Measurements from ENCODE around the gene SLC13A3. TPM values are rescaled to one million over a fixed set of nuclear protein-coding genes. Genes with fewer than 3 reads are reported as not detected.

Gene SLC13A3
- total and polyA plus RNA-seq, 4 donors, result 1.5 to 10.7 (median 8.3) TPM

DNA sequence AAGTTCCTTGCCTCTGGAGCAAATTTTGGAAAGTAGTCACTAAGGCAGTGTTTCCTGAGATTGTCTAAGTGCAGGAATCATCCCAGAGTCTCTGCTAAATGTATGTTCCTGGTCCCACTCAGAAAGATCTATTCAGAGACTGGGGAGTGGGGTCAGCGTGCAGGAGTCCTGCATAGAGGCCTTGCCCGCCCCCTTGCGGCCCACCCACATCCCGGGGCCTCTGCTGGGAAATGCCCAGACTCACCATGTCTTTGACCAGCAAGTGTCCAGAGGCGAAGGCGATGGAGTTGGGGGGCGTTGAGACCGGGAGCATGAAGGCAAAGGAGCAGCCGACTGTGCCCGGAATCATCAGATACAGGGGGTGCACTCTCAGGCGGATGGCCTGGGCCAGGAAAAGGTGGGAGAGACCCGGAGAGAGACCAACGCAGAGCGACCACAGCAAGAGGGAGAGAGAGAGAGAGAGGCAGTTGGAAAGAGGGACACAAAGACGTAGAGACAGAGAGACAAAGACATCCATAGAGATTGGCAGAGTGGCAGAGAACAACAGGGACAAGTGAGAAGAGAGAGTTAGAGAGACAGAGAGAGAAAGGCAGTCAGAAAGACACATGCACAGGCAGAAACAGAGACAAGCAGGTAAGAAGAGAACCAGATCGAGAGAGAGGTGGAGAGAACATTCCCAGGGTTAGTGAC, 87.9 kb downstream of the SLC13A3 start:
- no peak overlapping the region for H3K4me3 ChIP-seq (ENCODE audit: low read depth in 1 of 3, low read length in 3 of 3)
- TF ChIP-seq FOXA1 (IDR thresholded peaks at IDR 0.05) (no peak), FOXA2 (IDR thresholded peaks at IDR 0.05) (no peak), SP1 (IDR thresholded peaks at IDR 0.05) (no peak), ATF3 (IDR thresholded peaks at IDR 0.05) (no peak), TAF1 (conservative IDR thresholded peaks at IDR 0.05) (no peak), GABPA (IDR thresholded peaks at IDR 0.05 in 1 of 2, conservative IDR thresholded peaks at IDR 0.05 in 1 of 2) (no peak), RXRA (IDR thresholded peaks at IDR 0.05) (no peak), NR2F2 (IDR thresholded peaks at IDR 0.05) (no peak), YY1 (IDR thresholded peaks at IDR 0.05) (no peak), JUND (IDR thresholded peaks at IDR 0.05) (no peak), HNF4A (conservative IDR thresholded peaks at IDR 0.05) (no peak)
- TF ChIP-seq, protein P1, sequence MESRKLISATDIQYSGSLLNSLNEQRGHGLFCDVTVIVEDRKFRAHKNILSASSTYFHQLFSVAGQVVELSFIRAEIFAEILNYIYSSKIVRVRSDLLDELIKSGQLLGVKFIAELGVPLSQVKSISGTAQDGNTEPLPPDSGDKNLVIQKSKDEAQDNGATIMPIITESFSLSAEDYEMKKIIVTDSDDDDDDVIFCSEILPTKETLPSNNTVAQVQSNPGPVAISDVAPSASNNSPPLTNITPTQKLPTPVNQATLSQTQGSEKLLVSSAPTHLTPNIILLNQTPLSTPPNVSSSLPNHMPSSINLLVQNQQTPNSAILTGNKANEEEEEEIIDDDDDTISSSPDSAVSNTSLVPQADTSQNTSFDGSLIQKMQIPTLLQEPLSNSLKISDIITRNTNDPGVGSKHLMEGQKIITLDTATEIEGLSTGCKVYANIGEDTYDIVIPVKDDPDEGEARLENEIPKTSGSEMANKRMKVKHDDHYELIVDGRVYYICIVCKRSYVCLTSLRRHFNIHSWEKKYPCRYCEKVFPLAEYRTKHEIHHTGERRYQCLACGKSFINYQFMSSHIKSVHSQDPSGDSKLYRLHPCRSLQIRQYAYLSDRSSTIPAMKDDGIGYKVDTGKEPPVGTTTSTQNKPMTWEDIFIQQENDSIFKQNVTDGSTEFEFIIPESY (IDR thresholded peaks at IDR 0.05), result no peak
- TF ChIP-seq, protein P2, sequence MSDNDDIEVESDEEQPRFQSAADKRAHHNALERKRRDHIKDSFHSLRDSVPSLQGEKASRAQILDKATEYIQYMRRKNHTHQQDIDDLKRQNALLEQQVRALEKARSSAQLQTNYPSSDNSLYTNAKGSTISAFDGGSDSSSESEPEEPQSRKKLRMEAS (IDR thresholded peaks at IDR 0.05), result no peak
- WGBS, result 92% methylated on average over 16 of the region's 16 CpGs
- no peaks in the 10 kb centered on the region for H3K9me3 ChIP-seq (ENCODE audit: control insufficient read depth in 4 of 4, low read length in 3 of 4)
- DNase-seq (ENCODE audit: low spot score), result no peak
- no peaks in the 10 kb centered on the region for H3K36me3 ChIP-seq (ENCODE audit: control insufficient read depth in 4 of 4, insufficient read depth in 3 of 4, low read depth in 1 of 4, low read length in 3 of 4)
- no peak overlapping the region for H3K9ac ChIP-seq (ENCODE audit: low read depth in 1 of 2, low read length in 2 of 2)
- peaks cover 3 to 11% (median 6%) of the 10 kb centered on the region in 4 donors for H3K4me1 ChIP-seq (ENCODE audit: control insufficient read depth in 4 of 4, insufficient read depth in 4 of 4, low read length in 3 of 4)
- H3K27me3 ChIP-seq (ENCODE audit: control insufficient read depth in 4 of 4, insufficient read depth in 4 of 4, low read length in 3 of 4), result no peaks in the 10 kb centered on the region
- no peak overlapping the region for H3K27ac ChIP-seq (ENCODE audit: low read depth in 1 of 2, low read length in 2 of 2)

GRCh38 chr20:46562373-46563169, 88.7 kb downstream of the SLC13A3 start:
- Histone ChIP-seq H3K9ac (ENCODE audit: low read depth in 1 of 2, low read length in 2 of 2) (no peak overlapping the region), H3K27me3 (ENCODE audit: control insufficient read depth in 4 of 4, insufficient read depth in 4 of 4, low read length in 3 of 4) (no peaks in the 10 kb centered on the region), H3K4me1 (ENCODE audit: control insufficient read depth in 4 of 4, insufficient read depth in 4 of 4, low read length in 3 of 4) (peaks cover 3 to 11% (median 6%) of the 10 kb centered on the region in 4 donors), H3K27ac (ENCODE audit: low read depth in 1 of 2, low read length in 2 of 2) (no peak overlapping the region), H3K36me3 (ENCODE audit: control insufficient read depth in 4 of 4, insufficient read depth in 3 of 4, low read depth in 1 of 4, low read length in 3 of 4) (no peaks in the 10 kb centered on the region), H3K9me3 (ENCODE audit: control insufficient read depth in 4 of 4, low read length in 3 of 4) (no peaks in the 10 kb centered on the region), H3K4me3 (ENCODE audit: low read depth in 1 of 3, low read length in 3 of 3) (peak overlapping the region; percentile 6 to 32 (median 25))
- peak; percentile 76 for DNase-seq (ENCODE audit: low spot score)
- WGBS, result 23% methylated on average over 19 of the region's 19 CpGs
- TF ChIP-seq GABPA (IDR thresholded peaks at IDR 0.05 in 1 of 2, conservative IDR thresholded peaks at IDR 0.05 in 1 of 2) (no peak), FOXA1 (IDR thresholded peaks at IDR 0.05) (no peak), JUND (IDR thresholded peaks at IDR 0.05) (no peak), REST (IDR thresholded peaks at IDR 0.05) (no peak), RAD21 (IDR thresholded peaks at IDR 0.05) (peak; percentile 71 to 78), HNF4G (IDR thresholded peaks at IDR 0.05) (no peak), EGR1 (IDR thresholded peaks at IDR 0.05; ENCODE audit: low read depth in 2 of 2) (no peak), HNF4A (conservative IDR thresholded peaks at IDR 0.05) (no peak), ATF3 (IDR thresholded peaks at IDR 0.05) (no peak), FOXA2 (IDR thresholded peaks at IDR 0.05) (peak; percentile 62), CTCF (IDR thresholded peaks at IDR 0.05; ENCODE audit: low read depth, low read length, missing input control) (peak; percentile 85), NR2F2 (IDR thresholded peaks at IDR 0.05) (no peak), SP1 (IDR thresholded peaks at IDR 0.05) (no peak), TAF1 (conservative IDR thresholded peaks at IDR 0.05) (no peak), RXRA (IDR thresholded peaks at IDR 0.05) (peak in 1 of 2 donors; percentile 2), YY1 (IDR thresholded peaks at IDR 0.05) (peak; percentile 46)
- TF ChIP-seq, protein P2 (IDR thresholded peaks at IDR 0.05), result no peak
- TF ChIP-seq, protein P1 (IDR thresholded peaks at IDR 0.05), result no peak

Measured in liver (tissue), 9 donors.